Activated T-cell treated with anti-CD3 and anti-CD28 coated beads for 1 hour (primary cell): ENCODE measurements around the gene VANGL1.

Source experiments
- DNase-seq: peaks from one replicate; pipeline ENCODE4 v3.0.0-alpha.2; 2020; ENCODE audit warnings: low read depth

The VANGL1 gene

GRCh38 chr1:115744646-115745275, 103.0 kb downstream of the VANGL1 start:
- no peak for DNase-seq

- no peak for DNase-seq
Measured at GRCh38 chr1:115746021-115746690, 104.4 kb downstream of the VANGL1 start.
